Liver (tissue), 9 donors: ENCODE measurements around the gene IDE. TPM values are rescaled to one million over a fixed set of nuclear protein-coding genes. Genes with fewer than 3 reads are reported as not detected.

Source experiments
- DNase-seq: peaks from one replicate; pipeline ENCODE4 v3.0.0-alpha.2; 2017; ENCODE audit warnings: low spot score
- H3K27ac ChIP-seq, 2 donors: one replicate each; pipeline ENCODE4 v1.7.0; 2013; ENCODE audit warnings: inconsistent platforms in 2 of 2, low read length in 2 of 2, control low read depth in 1 of 2, low read depth in 1 of 2, mild to moderate bottlenecking in 1 of 2
- H3K27me3 ChIP-seq, 4 donors: one replicate each; pipeline versions ENCODE4 v1.6.1 to v1.7.0; 2013; ENCODE audit warnings: low read length in 3 of 4, inconsistent platforms in 1 of 4, mild to moderate bottlenecking in 1 of 4, moderate library complexity in 1 of 4; ENCODE audit not compliant: control insufficient read depth in 4 of 4, insufficient read depth in 4 of 4
- H3K36me3 ChIP-seq, 4 donors: one replicate each; pipeline versions ENCODE4 v1.6.1 to v1.7.0; 2013; ENCODE audit warnings: low read length in 3 of 4, mild to moderate bottlenecking in 3 of 4, low read depth in 1 of 4, moderate library complexity in 1 of 4; ENCODE audit not compliant: control insufficient read depth in 4 of 4, insufficient read depth in 3 of 4
- H3K4me1 ChIP-seq, 4 donors: one replicate each; pipeline versions ENCODE4 v1.6.1 to v1.7.0; 2013; ENCODE audit warnings: low read length in 3 of 4, mild to moderate bottlenecking in 3 of 4, moderate library complexity in 1 of 4; ENCODE audit not compliant: control insufficient read depth in 4 of 4, insufficient read depth in 4 of 4
- H3K4me3 ChIP-seq, 3 donors: one replicate each; pipeline versions ENCODE4 v1.6.1 to v1.7.0; 2013; ENCODE audit warnings: low read length in 3 of 3, control low read depth in 1 of 3, low read depth in 1 of 3, mild to moderate bottlenecking in 1 of 3
- H3K9ac ChIP-seq, 2 donors: one replicate each; pipeline ENCODE4 v1.7.0; 2013; ENCODE audit warnings: low read length in 2 of 2, mild to moderate bottlenecking in 2 of 2, moderate library complexity in 2 of 2, control low read depth in 1 of 2, low read depth in 1 of 2
- H3K9me3 ChIP-seq, 4 donors: one replicate each; pipeline versions ENCODE4 v1.6.1 to v1.7.0; 2013; ENCODE audit warnings: low read length in 3 of 4; ENCODE audit not compliant: control insufficient read depth in 4 of 4
- ATF3 ChIP-seq: IDR thresholded peaks from 2 replicates; pipeline ENCODE4 v1.6.1; 2016; ENCODE audit warnings: antibody characterized with exemption
- CTCF ChIP-seq: fragments of 150-350 bp; IDR thresholded peaks from 2 replicates; pipeline ENCODE4 v1.5.1; 2017; ENCODE audit warnings: improper control_type of control experiment, low read depth, low read length; ENCODE audit not compliant: missing input control
- EGR1 ChIP-seq, 2 donors: IDR thresholded peaks; 2 replicates each; pipeline ENCODE4 v1.6.1; 2016 to 2018; ENCODE audit warnings: antibody characterized with exemption in 2 of 2, low read depth in 2 of 2
- FOXA1 ChIP-seq: IDR thresholded peaks from 2 replicates; pipeline ENCODE4 v1.6.1; 2016; ENCODE audit warnings: antibody characterized with exemption
- FOXA2 ChIP-seq: IDR thresholded peaks from 2 replicates; pipeline ENCODE4 v1.6.1; 2016; ENCODE audit warnings: antibody characterized with exemption
- GABPA ChIP-seq, 2 donors: IDR thresholded peaks in 1 of 2; conservative IDR thresholded peaks in 1 of 2; 2 replicates each; pipeline ENCODE4 v1.6.1; 2016; ENCODE audit warnings: antibody characterized with exemption in 2 of 2, mild to moderate bottlenecking in 1 of 2, moderate library complexity in 1 of 2
- HNF4A ChIP-seq, 2 donors: conservative IDR thresholded peaks; 2 replicates each; pipeline ENCODE4 v1.6.1; 2016; ENCODE audit warnings: antibody characterized with exemption in 2 of 2, mild to moderate bottlenecking in 2 of 2
- HNF4G ChIP-seq: IDR thresholded peaks from 2 replicates; pipeline ENCODE4 v1.6.1; 2016; ENCODE audit warnings: antibody characterized with exemption
- JUND ChIP-seq, 2 donors: IDR thresholded peaks; 2 replicates each; pipeline ENCODE4 v1.6.1; 2016; ENCODE audit warnings: antibody characterized with exemption in 2 of 2
- MAX ChIP-seq: IDR thresholded peaks from 2 replicates; pipeline ENCODE4 v1.6.1; 2016; ENCODE audit warnings: antibody characterized with exemption
- NR2F2 ChIP-seq: IDR thresholded peaks from 2 replicates; pipeline ENCODE4 v1.6.1; 2016; ENCODE audit warnings: antibody characterized with exemption
- RAD21 ChIP-seq, 2 donors: IDR thresholded peaks; 2 replicates each; pipeline ENCODE4 v1.6.1; 2016; ENCODE audit warnings: antibody characterized with exemption in 2 of 2, mild to moderate bottlenecking in 2 of 2
- REST ChIP-seq: IDR thresholded peaks from 2 replicates; pipeline ENCODE4 v1.6.1; 2016; ENCODE audit warnings: antibody characterized with exemption, mild to moderate bottlenecking
- RXRA ChIP-seq, 2 donors: IDR thresholded peaks; 2 replicates each; pipeline ENCODE4 v1.6.1; 2017 to 2018; ENCODE audit warnings: antibody characterized with exemption in 2 of 2, mild to moderate bottlenecking in 1 of 2
- SP1 ChIP-seq: IDR thresholded peaks from 2 replicates; pipeline ENCODE4 v1.6.1; 2018; ENCODE audit warnings: antibody characterized with exemption, mild to moderate bottlenecking
- TAF1 ChIP-seq: conservative IDR thresholded peaks from 2 replicates; pipeline ENCODE4 v1.6.1; 2016; ENCODE audit warnings: antibody characterized with exemption, mild to moderate bottlenecking
- YY1 ChIP-seq: IDR thresholded peaks from 2 replicates; pipeline ENCODE4 v1.6.1; 2016; ENCODE audit warnings: antibody characterized with exemption, mild to moderate bottlenecking
- ZBTB33 ChIP-seq: IDR thresholded peaks from 2 replicates; pipeline ENCODE4 v1.6.1; 2016; ENCODE audit warnings: antibody characterized with exemption
- WGBS: extraction: QIAGEN DNeasy Blood & Tissue Kit; methylation state at CpG from one replicate; pipeline ENCODE4 v1.1.7; 2013; 5-methylcytosine and 5-hydroxymethylcytosine counted together
- polyA plus RNA-seq, 2 donors: library from polyadenylated mRNA; stranded (reverse) in 1 of 2; unstranded in 1 of 2; fragments of 200-250 nt in 1 of 2; fragments of >200 nt in 1 of 2; fragmentation: Nextera tagmentation in 1 of 2; extraction: Ambion mirVana in 1 of 2; gene quantifications; one replicate each; pipeline versions ENCODE4 v1.2.1 to v1.2.3, GENCODE V29; 2013 to 2015
- total RNA-seq, 2 donors: library from RNA; depleted of rRNA; stranded (reverse); fragments of >200 nt; gene quantifications; one replicate each; pipeline ENCODE4 v1.2.3, GENCODE V29; 2014
- donor health status: healthy.
- donor health status: healthy.
- donor health status: healthy.
- donor health status: healthy.
- donor health status: healthy.

Gene IDE
- total and polyA plus RNA-seq, 4 donors = 9.4 to 31.3 (median 15.3) TPM

DNA sequence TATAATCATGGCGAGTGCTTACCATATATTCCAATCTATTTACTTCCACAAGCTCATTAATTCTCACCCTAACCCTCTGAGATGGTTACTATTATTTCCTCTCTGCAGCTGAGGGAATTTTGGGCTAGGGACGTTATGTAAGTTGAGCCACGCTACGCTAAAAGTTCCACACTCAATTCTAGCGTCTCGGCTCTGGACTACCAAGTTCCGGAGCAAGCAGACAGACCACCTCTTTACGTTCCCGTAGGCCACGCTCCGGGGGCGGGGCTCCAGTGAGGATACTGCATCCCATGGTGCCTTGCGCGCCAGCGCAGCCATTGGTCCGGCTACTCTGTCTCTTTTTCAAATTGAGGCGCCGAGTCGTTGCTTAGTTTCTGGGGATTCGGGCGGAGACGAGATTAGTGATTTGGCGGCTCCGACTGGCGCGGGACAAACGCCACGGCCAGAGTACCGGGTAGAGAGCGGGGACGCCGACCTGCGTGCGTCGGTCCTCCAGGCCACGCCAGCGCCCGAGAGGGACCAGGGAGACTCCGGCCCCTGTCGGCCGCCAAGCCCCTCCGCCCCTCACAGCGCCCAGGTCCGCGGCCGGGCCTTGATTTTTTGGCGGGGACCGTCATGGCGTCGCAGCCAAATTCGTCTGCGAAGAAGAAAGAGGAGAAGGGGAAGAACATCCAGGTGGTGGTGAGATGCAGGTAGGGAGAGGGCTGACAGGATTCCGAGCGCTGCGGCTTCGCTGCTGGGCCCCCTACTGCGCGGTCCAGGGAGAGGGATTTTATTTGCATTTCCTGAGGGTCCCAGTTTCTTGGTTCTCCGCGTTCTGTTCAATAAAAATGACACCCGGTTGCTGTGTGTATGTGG is 19.1 kb upstream of the IDE start, which contains the start of gene KIF11:
KIF11 (plus strand) TSS at position 370 of the 858 bp plus-strand sequence; CDS start at position 616, 246 bp downstream.
- peak within 1 kb of the TSS; percentile 76 to 85 for H3K27ac ChIP-seq
- under 1% methylated on average over 61 of the region's 61 CpGs for WGBS
- H3K27me3 ChIP-seq = no peaks in the 10 kb centered on the region
- H3K4me3 ChIP-seq = peak within 1 kb of the TSS; percentile 60 to 90 (median 73)
- H3K4me1 ChIP-seq = peaks cover 2 to 21% (median 11%) of the 10 kb centered on the region in 4 donors
- peak; percentile 97 for DNase-seq
- peak within 1 kb of the TSS; percentile 53 to 78 for H3K9ac ChIP-seq
- no peaks in the 10 kb centered on the region for H3K9me3 ChIP-seq
- TF ChIP-seq RXRA (IDR thresholded peaks at IDR 0.05) (peak; percentile 25 to 29), GABPA (IDR thresholded peaks at IDR 0.05 in 1 of 2, conservative IDR thresholded peaks at IDR 0.05 in 1 of 2) (peak in 1 of 2 donors; percentile 62), TAF1 (peak; percentile 97), YY1 (peak; percentile 89), HNF4A (conservative IDR thresholded peaks at IDR 0.05) (peak in 1 of 2 donors; percentile 18), RAD21 (IDR thresholded peaks at IDR 0.05) (peak in 1 of 2 donors; percentile 14), EGR1 (IDR thresholded peaks at IDR 0.05; ENCODE audit: low read depth in 2 of 2) (peak in 1 of 2 donors; percentile 30), ZBTB33 (peak; percentile 32), HNF4G (no peak), FOXA1 (no peak), JUND (IDR thresholded peaks at IDR 0.05) (no peak), CTCF (no peak), SP1 (peak; percentile 62), ATF3 (no peak), NR2F2 (no peak), REST (peak; percentile 80), FOXA2 (no peak), MAX (peak; percentile 81)
- no peaks in the 10 kb centered on the region for H3K36me3 ChIP-seq
